Stimulated activated CD8-positive, alpha-beta memory T cell treated with anti-CD3 and anti-CD28 coated beads, Interleukin-4, amount 100 ng/mL, for 48 hours (primary cell): ENCODE data around the gene ZFYVE16.
"Not testable (repeated sequence)": the region's sequence is repeated elsewhere in the genome, so short reads cannot be mapped to it uniquely, and the experiment has no call there.

ENCODE experiments used
- DNase-seq: peaks from one replicate; pipeline ENCODE4 v3.0.0-alpha.2; 2020

Gene ZFYVE16

GRCh38 chr5:80407735-80408483 is at the start of gene ZFYVE16:
Gene ZFYVE16 (plus strand): TSS chr5:80408064. CDS start chr5:80434148, 26,084 bp downstream.
- DNase-seq: peak; percentile 97

GRCh38 chr5:80360914-80361444 is 46.9 kb upstream of the ZFYVE16 start:
- no peak for DNase-seq

- no peak for DNase-seq
Observed at GRCh38 chr5:80364892-80365291, 43.0 kb upstream of the ZFYVE16 start.

GRCh38 chr5:80368661-80369480 is 39.0 kb upstream of the ZFYVE16 start:
- DNase-seq: no peak

GRCh38 chr5:80369521-80369920 is 38.3 kb upstream of the ZFYVE16 start:
- no peak for DNase-seq

GRCh38 chr5:80370390-80370789 is 37.5 kb upstream of the ZFYVE16 start:
- no peak for DNase-seq

GRCh38 chr5:80372780-80373179 is 35.1 kb upstream of the ZFYVE16 start:
- no peak for DNase-seq

- no peak for DNase-seq
Observed at GRCh38 chr5:80374188-80374587, 33.7 kb upstream of the ZFYVE16 start.

GRCh38 chr5:80376557-80376956 is 31.3 kb upstream of the ZFYVE16 start:
- DNase-seq: no peak

- no peak for DNase-seq
Observed at GRCh38 chr5:80382488-80382887, 25.4 kb upstream of the ZFYVE16 start.

GRCh38 chr5:80387063-80387768 is 20.6 kb upstream of the ZFYVE16 start:
- DNase-seq: no peak

- no peak for DNase-seq
Observed at GRCh38 chr5:80389580-80389979, 18.3 kb upstream of the ZFYVE16 start.

GRCh38 chr5:80390413-80390812 is 17.5 kb upstream of the ZFYVE16 start:
- not testable (repeated sequence) for DNase-seq

- DNase-seq: not testable (repeated sequence)
Observed at GRCh38 chr5:80391267-80391666, 16.6 kb upstream of the ZFYVE16 start.

- DNase-seq: no peak
Observed at GRCh38 chr5:80399526-80400239, 8.2 kb upstream of the ZFYVE16 start.

GRCh38 chr5:80400368-80400767 is 7.5 kb upstream of the ZFYVE16 start:
- not testable (repeated sequence) for DNase-seq

GRCh38 chr5:80403782-80404181 is 4.1 kb upstream of the ZFYVE16 start:
- no peak for DNase-seq

GRCh38 chr5:80406980-80407734 is 707 bp upstream of the ZFYVE16 start:
- DNase-seq: peak; percentile 31

GRCh38 chr5:80408484-80409366 is 861 bp downstream of the ZFYVE16 start:
- peak; percentile 66 for DNase-seq

- no peak for DNase-seq
Observed at GRCh38 chr5:80409367-80409966, 1.6 kb downstream of the ZFYVE16 start.
